Spinal cord (tissue), 10 donors: ENCODE data around the gene TUBAL3. TPM values are rescaled to one million over a fixed set of nuclear protein-coding genes. Genes with fewer than 3 reads are reported as not detected.
A peak's percentile ranks its signal among the peaks of the same experiment; 100 is the strongest.

ENCODE experiments used
- DNase-seq, 6 donors: peaks; one replicate each; pipeline versions ENCODE4 v3.0.0 to v3.0.0-alpha.2; 2013 to 2015; ENCODE audit warnings: low spot score in 6 of 6, low read depth in 4 of 6
- H3K27ac ChIP-seq: one replicate; pipeline ENCODE4 v1.5.1; 2013; ENCODE audit warnings: low read depth, low read length, control low read depth
- H3K27me3 ChIP-seq: one replicate; pipeline ENCODE4 v1.6.1; 2013; ENCODE audit warnings: low read length; ENCODE audit not compliant: control insufficient read depth, insufficient read depth
- H3K36me3 ChIP-seq: one replicate; pipeline ENCODE4 v1.6.1; 2013; ENCODE audit warnings: low read length; ENCODE audit not compliant: control insufficient read depth, insufficient read depth
- H3K4me1 ChIP-seq: one replicate; pipeline ENCODE4 v1.6.1; 2013; ENCODE audit warnings: low read length; ENCODE audit not compliant: control insufficient read depth, insufficient read depth
- H3K4me3 ChIP-seq: one replicate; pipeline ENCODE4 v1.5.1; 2013; ENCODE audit warnings: low read depth, low read length, control low read depth
- H3K9me3 ChIP-seq: one replicate; pipeline ENCODE4 v1.6.1; 2013; ENCODE audit warnings: low read length; ENCODE audit not compliant: control insufficient read depth, insufficient read depth
- whole genome bisulfite sequencing: methylation state at CpG from one replicate; pipeline ENCODE4 v1.1.5; 2013; ENCODE audit warnings: missing lambda C conversion rate; ENCODE audit not compliant: insufficient coverage; 5-methylcytosine and 5-hydroxymethylcytosine counted together
- polyA plus RNA-seq, 2 donors: library from polyadenylated mRNA; unstranded; fragments of 120-200 nt; gene quantifications; one replicate each; pipeline ENCODE4 v1.2.1, GENCODE V29; 2013; ENCODE audit not compliant: insufficient read length in 2 of 2
- total RNA-seq, 2 donors: library from RNA; depleted of rRNA in 1 of 2; stranded (reverse); fragments of 120-200 nt in 1 of 2; fragments of >200 nt in 1 of 2; gene quantifications; one replicate each; pipeline versions ENCODE4 v1.2.3 to v1.2.4, GENCODE V29; 2013 to 2014
- donor health status: healthy.

The TUBAL3 gene
- total and polyA plus RNA-seq, 4 donors = 0.18 to 0.66 TPM; not detected in 2

DNA sequence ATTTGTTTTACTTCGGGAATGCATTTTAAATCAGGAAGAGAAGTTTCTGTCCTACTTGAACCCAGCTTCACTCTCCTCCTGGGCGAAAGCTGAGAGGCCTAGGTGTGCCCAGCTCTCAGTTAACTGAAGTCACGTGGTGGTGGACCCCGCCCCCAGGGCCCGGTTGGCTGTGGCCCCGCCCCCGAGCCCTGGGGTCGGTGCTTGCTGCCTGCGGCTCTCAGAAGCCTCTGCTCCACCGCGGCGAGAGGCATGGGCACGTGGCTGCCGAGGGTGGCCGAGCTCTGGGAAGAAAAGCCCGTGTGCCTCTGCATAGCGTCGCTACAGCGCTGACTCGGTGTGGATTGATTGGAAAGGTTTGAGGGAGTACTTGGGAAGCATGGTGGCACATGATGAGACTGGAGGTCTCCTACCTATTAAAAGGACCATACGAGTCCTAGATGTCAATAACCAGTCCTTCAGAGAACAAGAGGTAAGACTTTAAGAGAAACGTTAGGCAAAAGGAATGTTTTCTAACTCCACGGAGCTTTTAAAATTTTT lies 41.8 kb upstream of the TUBAL3 start:
- Histone ChIP-seq H3K4me3 (peak overlapping the region; percentile 71), H3K9me3 (no peaks in the 10 kb centered on the region), H3K36me3 (no peaks in the 10 kb centered on the region), H3K27me3 (no peaks in the 10 kb centered on the region), H3K4me1 (peaks cover 5% of the 10 kb centered on the region), H3K27ac (peak overlapping the region; percentile 76)
- 3% methylated on average over 20 of the region's 23 CpGs for WGBS
- DNase-seq = peak in 3 of 6 donors; percentile 39 to 87 (median 74)

DNA sequence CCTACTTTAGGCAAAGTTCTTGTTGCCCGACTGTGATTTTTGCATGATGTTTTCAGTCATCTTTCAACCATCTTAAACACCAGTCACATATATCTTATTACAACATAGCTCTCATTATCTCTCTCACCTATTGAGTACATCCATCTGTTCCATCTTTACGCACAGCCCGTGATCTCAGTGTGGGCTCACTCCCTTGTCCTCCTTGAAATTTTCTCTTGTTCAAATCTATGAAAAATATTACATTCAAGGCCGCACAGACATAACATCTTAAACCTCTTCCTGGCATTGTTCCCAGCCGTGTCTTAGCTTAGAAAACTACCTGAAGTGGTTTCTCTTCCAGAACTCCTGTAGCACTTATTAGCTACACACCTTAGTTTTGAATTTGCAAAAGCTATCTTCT lies 40.4 kb upstream of the TUBAL3 start:
- no peaks in the 10 kb centered on the region for H3K36me3 ChIP-seq
- no peaks in the 10 kb centered on the region for H3K9me3 ChIP-seq
- 94% methylated on average over 4 of the region's 5 CpGs for WGBS
- H3K4me1 ChIP-seq = peaks cover 5% of the 10 kb centered on the region
- H3K4me3 ChIP-seq = no peak overlapping the region
- no peak for DNase-seq
- H3K27me3 ChIP-seq = no peaks in the 10 kb centered on the region
- no peak overlapping the region for H3K27ac ChIP-seq

GRCh38 chr10:5443429-5443828 lies 38.8 kb upstream of the TUBAL3 start:
- no peaks in the 10 kb centered on the region for H3K27me3 ChIP-seq
- no peak for DNase-seq
- H3K27ac ChIP-seq = no peak overlapping the region
- H3K36me3 ChIP-seq = no peaks in the 10 kb centered on the region
- H3K4me3 ChIP-seq = no peak overlapping the region
- peaks cover 5% of the 10 kb centered on the region for H3K4me1 ChIP-seq
- no peaks in the 10 kb centered on the region for H3K9me3 ChIP-seq
- no CpG with 5 or more reads among the region's 1 CpG for WGBS

GRCh38 chr10:5442990-5443370 lies 38.4 kb upstream of the TUBAL3 start:
- H3K27ac ChIP-seq = no peak overlapping the region
- no peaks in the 10 kb centered on the region for H3K27me3 ChIP-seq
- H3K36me3 ChIP-seq = no peaks in the 10 kb centered on the region
- no CpG with 5 or more reads among the region's 1 CpG for WGBS
- H3K4me1 ChIP-seq = peaks cover 5% of the 10 kb centered on the region
- H3K9me3 ChIP-seq = no peaks in the 10 kb centered on the region
- H3K4me3 ChIP-seq = no peak overlapping the region
- DNase-seq = no peak

DNA sequence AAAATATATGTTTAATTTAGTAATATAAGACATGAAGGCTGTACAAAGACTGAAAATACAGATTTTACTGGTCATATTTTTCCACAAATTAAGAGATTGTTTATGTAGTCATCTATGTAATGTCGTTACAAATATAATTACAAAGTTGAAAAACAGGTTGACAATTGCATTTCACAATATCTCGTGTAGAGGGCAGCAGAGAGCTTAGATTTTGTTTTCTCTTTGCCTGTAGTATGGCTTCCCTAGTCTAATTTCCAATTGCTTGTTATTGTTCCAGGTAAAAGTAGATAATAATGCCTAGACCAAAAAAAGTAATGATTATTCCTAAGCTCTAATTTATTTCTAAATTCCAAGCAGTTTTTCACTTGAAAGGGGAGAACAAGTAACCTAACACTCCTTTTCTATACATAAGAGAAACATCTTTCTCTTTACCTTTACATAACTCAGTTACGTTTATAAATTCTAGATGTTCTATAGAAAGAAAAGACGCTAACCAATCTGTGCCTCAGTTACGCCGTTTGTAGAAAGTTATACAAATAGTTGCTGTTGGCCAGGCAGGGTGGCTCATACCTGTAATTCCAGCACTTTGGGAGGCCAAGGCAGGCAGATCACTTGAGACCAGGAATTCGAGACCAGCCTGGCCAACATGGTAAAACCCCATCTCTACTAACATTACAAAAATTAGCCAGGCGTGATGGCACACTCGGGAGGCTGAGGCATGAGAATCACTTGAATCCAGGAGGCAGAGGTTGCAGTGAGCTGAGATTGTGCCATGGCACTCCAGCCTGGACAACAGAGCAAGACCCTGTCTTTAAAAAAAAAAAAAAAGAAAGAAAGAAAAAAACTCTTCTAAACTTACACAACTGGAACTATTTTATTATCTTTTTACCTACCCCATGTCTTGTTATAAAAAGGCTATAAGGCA lies 37.7 kb upstream of the TUBAL3 start:
- 87% methylated on average over 3 of the region's 9 CpGs for WGBS
- peak in 4 of 6 donors; percentile 40 to 89 (median 68) for DNase-seq

DNA sequence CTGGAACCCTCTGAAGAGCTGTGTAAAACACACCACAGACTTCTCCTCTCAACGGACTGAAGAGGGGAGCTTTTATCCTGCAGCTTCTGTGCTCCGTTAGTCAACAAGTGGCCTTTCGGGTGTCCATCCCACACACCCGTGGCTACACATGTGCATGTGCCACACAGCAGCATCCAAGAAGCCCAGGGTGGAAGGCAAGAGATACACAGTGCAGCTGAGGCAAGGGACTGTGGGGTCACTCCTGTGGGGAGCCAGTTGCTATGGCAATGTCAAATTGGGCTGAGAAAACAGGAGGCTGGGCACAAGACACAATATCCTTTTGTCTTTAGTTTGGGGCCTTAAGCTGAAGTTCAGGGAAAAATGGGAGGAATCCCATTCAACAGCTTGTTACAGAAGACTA lies 36.5 kb upstream of the TUBAL3 start:
- no peaks in the 10 kb centered on the region for H3K9me3 ChIP-seq
- H3K36me3 ChIP-seq = no peaks in the 10 kb centered on the region
- 41% methylated on average over 3 of the region's 4 CpGs for WGBS
- H3K4me3 ChIP-seq = no peak overlapping the region
- H3K27me3 ChIP-seq = no peaks in the 10 kb centered on the region
- no peak overlapping the region for H3K27ac ChIP-seq
- H3K4me1 ChIP-seq = no peaks in the 10 kb centered on the region
- DNase-seq = no peak

More for the DNA sequence above, 37.7 kb upstream of the TUBAL3 start:
- Histone ChIP-seq H3K4me3 (no peak overlapping the region), H3K27ac (no peak overlapping the region), H3K27me3 (no peaks in the 10 kb centered on the region), H3K4me1 (peaks cover 5% of the 10 kb centered on the region), H3K36me3 (no peaks in the 10 kb centered on the region), H3K9me3 (no peaks in the 10 kb centered on the region)

- Histone ChIP-seq H3K27ac (no peak overlapping the region), H3K4me3 (no peak overlapping the region), H3K9me3 (no peaks in the 10 kb centered on the region), H3K27me3 (no peaks in the 10 kb centered on the region), H3K4me1 (no peaks in the 10 kb centered on the region), H3K36me3 (no peaks in the 10 kb centered on the region)
- WGBS = 92% methylated on average over 2 of the region's 2 CpGs
- no peak for DNase-seq
Observed at GRCh38 chr10:5440206-5440605, 35.6 kb upstream of the TUBAL3 start.

DNA sequence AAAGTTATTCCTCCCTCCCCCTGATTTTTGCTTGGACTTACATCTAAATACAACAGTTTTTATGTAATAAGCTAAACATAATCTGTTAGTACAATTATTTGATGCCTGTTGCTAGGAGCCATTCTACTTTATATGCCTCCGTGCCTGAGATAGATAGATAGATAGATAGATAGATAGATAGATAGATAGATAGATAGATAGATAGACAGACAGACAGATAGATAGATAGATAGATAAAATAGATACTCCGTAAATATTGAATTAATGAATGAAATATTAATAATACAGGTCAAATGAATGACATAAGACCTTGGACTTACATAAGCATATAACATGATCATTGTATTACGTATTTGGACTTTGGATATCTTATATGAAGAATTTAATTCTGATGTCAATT lies 30.7 kb upstream of the TUBAL3 start:
- no peaks in the 10 kb centered on the region for H3K9me3 ChIP-seq
- no peak overlapping the region for H3K27ac ChIP-seq
- no peak for DNase-seq
- no peaks in the 10 kb centered on the region for H3K27me3 ChIP-seq
- H3K4me3 ChIP-seq = no peak overlapping the region
- no CpG with 5 or more reads among the region's 3 CpGs for WGBS
- no peaks in the 10 kb centered on the region for H3K4me1 ChIP-seq
- H3K36me3 ChIP-seq = no peaks in the 10 kb centered on the region

DNA sequence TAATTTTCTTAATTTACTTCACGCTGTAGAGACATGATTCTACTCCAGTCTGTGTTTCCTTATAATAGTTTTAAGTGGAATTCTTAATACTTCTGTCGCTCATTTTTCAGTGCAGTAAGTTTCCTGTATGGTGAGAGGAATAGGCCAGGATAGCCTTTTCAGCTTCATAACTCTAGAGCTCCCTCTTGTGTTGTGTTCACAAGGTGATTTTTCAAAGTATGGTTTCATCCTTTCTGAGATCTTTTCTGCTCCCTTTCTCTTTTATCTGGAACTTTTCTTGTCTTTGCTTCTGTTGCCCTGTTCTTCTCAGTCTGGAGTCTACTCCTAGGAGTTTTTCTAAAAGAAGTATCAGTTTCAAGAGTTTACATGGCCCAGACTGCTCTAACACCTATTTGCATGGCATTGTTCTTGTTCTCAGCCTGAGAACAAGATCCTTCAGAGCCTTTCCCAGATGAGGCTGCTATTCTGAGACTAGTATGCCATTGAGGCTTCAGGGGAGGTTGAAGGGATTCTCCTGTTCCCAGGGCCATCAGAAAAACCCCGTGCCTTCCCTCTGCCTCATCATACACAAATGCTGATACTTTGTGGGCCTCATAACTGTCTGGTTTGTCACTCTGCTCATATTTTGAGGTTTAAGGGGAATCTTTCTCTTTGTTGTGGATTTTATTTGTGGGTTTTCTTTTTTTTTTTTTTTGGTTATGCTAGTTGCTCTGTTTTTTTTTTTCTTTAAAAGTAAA lies 29.6 kb upstream of the TUBAL3 start:
- Histone ChIP-seq H3K27me3 (no peaks in the 10 kb centered on the region), H3K9me3 (no peaks in the 10 kb centered on the region), H3K36me3 (no peaks in the 10 kb centered on the region), H3K27ac (no peak overlapping the region), H3K4me3 (no peak overlapping the region), H3K4me1 (no peaks in the 10 kb centered on the region)
- no CpG with 5 or more reads among the region's 3 CpGs for WGBS
- DNase-seq = peak in 2 of 6 donors; percentile 66 to 80
